Endothelial cell of umbilical vein (primary cell): ENCODE data around the gene ABCC1.

Experiments used
- EZH2 ChIP-seq: IDR thresholded peaks from 2 replicates; pipeline ENCODE4 v1.6.1; 2012; ENCODE audit warnings: borderline replicate concordance, low read depth, mild to moderate bottlenecking, moderate library complexity, low read length, inconsistent platforms; ENCODE audit not compliant: severe bottlenecking
- POLR2A ChIP-seq: IDR thresholded peaks from 2 replicates; pipeline ENCODE4 v1.6.1; 2012; ENCODE audit warnings: low read depth, mild to moderate bottlenecking, control low read depth, low read length
- POLR2AphosphoS5 ChIP-seq: IDR thresholded peaks from 2 replicates; pipeline ENCODE4 v1.6.1; 2012; ENCODE audit warnings: low read depth, mild to moderate bottlenecking, control low read depth, low read length, moderate library complexity; ENCODE audit not compliant: insufficient read depth
- TF ChIP-seq, protein P1 (sequence below), 2 donors: IDR thresholded peaks; 1 replicate in 1 of 2; 2 replicates in 1 of 2; pipeline ENCODE4 v1.5.1; 2011; ENCODE audit warnings: low read length in 2 of 2, mild to moderate bottlenecking in 2 of 2, moderate library complexity in 2 of 2, control low read depth in 1 of 2, inconsistent platforms in 1 of 2, low read depth in 1 of 2; ENCODE audit not compliant: insufficient read depth in 1 of 2; ENCODE audit errors: extremely low read depth in 1 of 2

DNA sequence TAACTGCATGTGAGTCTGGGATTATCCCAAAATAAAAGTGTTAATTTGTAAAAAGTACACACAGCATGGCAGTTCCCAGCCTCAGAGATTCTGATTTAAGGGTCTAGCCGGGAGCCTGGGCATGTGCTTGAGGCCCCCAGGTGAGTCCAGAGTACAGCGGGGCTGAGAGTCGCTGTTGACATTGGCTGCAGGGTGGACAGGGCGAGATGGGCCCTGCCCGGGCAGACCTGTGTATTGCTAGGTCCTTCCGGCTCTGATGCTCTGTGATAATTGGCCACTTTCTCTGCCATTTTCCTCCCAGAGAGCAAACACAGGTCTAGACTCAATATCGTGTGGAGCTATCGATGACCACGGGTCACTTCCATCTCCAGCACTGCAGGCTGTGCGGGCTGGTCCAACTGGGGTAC lies 200.3 kb downstream of the ABCC1 start:
- TF ChIP-seq, protein P1, sequence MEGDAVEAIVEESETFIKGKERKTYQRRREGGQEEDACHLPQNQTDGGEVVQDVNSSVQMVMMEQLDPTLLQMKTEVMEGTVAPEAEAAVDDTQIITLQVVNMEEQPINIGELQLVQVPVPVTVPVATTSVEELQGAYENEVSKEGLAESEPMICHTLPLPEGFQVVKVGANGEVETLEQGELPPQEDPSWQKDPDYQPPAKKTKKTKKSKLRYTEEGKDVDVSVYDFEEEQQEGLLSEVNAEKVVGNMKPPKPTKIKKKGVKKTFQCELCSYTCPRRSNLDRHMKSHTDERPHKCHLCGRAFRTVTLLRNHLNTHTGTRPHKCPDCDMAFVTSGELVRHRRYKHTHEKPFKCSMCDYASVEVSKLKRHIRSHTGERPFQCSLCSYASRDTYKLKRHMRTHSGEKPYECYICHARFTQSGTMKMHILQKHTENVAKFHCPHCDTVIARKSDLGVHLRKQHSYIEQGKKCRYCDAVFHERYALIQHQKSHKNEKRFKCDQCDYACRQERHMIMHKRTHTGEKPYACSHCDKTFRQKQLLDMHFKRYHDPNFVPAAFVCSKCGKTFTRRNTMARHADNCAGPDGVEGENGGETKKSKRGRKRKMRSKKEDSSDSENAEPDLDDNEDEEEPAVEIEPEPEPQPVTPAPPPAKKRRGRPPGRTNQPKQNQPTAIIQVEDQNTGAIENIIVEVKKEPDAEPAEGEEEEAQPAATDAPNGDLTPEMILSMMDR (IDR thresholded peaks at IDR 0.05; ENCODE audit: extremely low read depth in 1 of 2, insufficient read depth in 1 of 2, low read depth in 1 of 2, low read length in 2 of 2), result no peak
- TF ChIP-seq EZH2 (no peak), POLR2AphosphoS5 (no peak), POLR2A (no peak)
